ENCODE data around the gene AQP6. TPM values are rescaled to one million over a fixed set of nuclear protein-coding genes. Genes with fewer than 3 reads are reported as not detected.

Gene AQP6
- total RNA-seq, 6 donors from 2014 or later = 0.06 to 0.39 (median 0.24) TPM; not detected in 2

DNA sequence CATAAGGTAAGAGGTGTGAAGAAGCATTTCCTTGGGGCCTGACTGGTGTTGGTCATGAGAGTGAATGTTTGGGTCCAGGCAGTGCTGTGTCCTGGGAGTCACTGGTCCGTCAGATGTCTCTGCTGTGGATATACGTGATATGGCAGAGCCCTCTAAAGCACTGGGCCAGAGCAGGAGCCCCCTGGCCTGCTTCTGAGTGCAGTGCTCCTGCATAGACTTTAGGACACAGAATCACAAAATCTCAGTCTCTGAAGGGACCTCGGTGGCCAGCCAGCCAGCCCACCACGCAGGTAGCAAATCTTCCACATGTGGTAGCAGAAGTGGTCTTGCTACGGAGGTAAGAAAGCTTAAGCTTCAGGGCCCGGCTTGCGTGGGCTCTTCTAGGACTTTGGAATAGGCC is 40.7 kb upstream of the AQP6 start:
- H3K36me3 ChIP-seq = no peaks in the 10 kb centered on the region
- WGBS, 2 donors = 79 to 88% methylated on average over 4 to 7 of the region's 7 CpGs
- H3K27ac ChIP-seq = no peak overlapping the region
- TF ChIP-seq, protein P1, sequence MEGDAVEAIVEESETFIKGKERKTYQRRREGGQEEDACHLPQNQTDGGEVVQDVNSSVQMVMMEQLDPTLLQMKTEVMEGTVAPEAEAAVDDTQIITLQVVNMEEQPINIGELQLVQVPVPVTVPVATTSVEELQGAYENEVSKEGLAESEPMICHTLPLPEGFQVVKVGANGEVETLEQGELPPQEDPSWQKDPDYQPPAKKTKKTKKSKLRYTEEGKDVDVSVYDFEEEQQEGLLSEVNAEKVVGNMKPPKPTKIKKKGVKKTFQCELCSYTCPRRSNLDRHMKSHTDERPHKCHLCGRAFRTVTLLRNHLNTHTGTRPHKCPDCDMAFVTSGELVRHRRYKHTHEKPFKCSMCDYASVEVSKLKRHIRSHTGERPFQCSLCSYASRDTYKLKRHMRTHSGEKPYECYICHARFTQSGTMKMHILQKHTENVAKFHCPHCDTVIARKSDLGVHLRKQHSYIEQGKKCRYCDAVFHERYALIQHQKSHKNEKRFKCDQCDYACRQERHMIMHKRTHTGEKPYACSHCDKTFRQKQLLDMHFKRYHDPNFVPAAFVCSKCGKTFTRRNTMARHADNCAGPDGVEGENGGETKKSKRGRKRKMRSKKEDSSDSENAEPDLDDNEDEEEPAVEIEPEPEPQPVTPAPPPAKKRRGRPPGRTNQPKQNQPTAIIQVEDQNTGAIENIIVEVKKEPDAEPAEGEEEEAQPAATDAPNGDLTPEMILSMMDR (IDR thresholded peaks at IDR 0.05) = no peak
- no peak for TF ChIP-seq POLR2A (IDR thresholded peaks at IDR 0.05)
- H3K9me3 ChIP-seq = no peaks in the 10 kb centered on the region
- ATAC-seq (ENCODE audit: low FRiP score in 2 of 2) = peak in 1 of 2 donors; percentile 60
- no peak overlapping the region for H3K4me3 ChIP-seq
- H3K4me1 ChIP-seq = no peaks in the 10 kb centered on the region
- H3K27me3 ChIP-seq = no peaks in the 10 kb centered on the region
- DNase-seq = peak in 1 of 2 donors; percentile 16

- Histone ChIP-seq H3K27ac (no peak overlapping the region), H3K27me3 (no peaks in the 10 kb centered on the region), H3K36me3 (no peaks in the 10 kb centered on the region), H3K4me3 (no peak overlapping the region), H3K4me1 (no peaks in the 10 kb centered on the region), H3K9me3 (no peaks in the 10 kb centered on the region)
- 75 to 77% methylated on average over 8 of the region's 8 CpGs for WGBS, 2 donors
- ATAC-seq (ENCODE audit: low FRiP score in 2 of 2) (no peak), DNase-seq (peak in 1 of 2 donors; percentile 9)
- no peak for TF ChIP-seq POLR2AphosphoS5 (IDR thresholded peaks at IDR 0.05)
- TF ChIP-seq POLR2A (IDR thresholded peaks at IDR 0.05) = no peak
- TF ChIP-seq, protein P1 (IDR thresholded peaks at IDR 0.05) = no peak
These were observed 40.1 kb upstream of the AQP6 start for GRCh38 chr12:49932533-49933130.

GRCh38 chr12:49933796-49934195 is 39.0 kb upstream of the AQP6 start:
- Histone ChIP-seq H3K9me3 (no peaks in the 10 kb centered on the region), H3K4me1 (no peaks in the 10 kb centered on the region), H3K36me3 (no peaks in the 10 kb centered on the region), H3K27me3 (no peaks in the 10 kb centered on the region), H3K4me3 (no peak overlapping the region), H3K27ac (no peak overlapping the region)
- DNase-seq (no peak), ATAC-seq (ENCODE audit: low FRiP score in 2 of 2) (no peak)
- TF ChIP-seq POLR2A (IDR thresholded peaks at IDR 0.05) = no peak
- TF ChIP-seq, protein P1 (IDR thresholded peaks at IDR 0.05) = no peak
- TF ChIP-seq EP300 (IDR thresholded peaks at IDR 0.05) = no peak
- TF ChIP-seq POLR2AphosphoS5 (IDR thresholded peaks at IDR 0.05) = no peak
- WGBS, 2 donors = 77 to 89% methylated on average over 5 of the region's 5 CpGs

GRCh38 chr12:49934505-49934904 is 38.2 kb upstream of the AQP6 start:
- Histone ChIP-seq H3K27me3 (no peaks in the 10 kb centered on the region), H3K36me3 (no peaks in the 10 kb centered on the region), H3K4me1 (peaks cover 0 to 1% (median 0%) of the 10 kb centered on the region in 4 donors), H3K4me3 (no peak overlapping the region), H3K9me3 (no peaks in the 10 kb centered on the region), H3K27ac (no peak overlapping the region)
- TF ChIP-seq EP300 (IDR thresholded peaks at IDR 0.05) (no peak), POLR2A (IDR thresholded peaks at IDR 0.05) (no peak), POLR2AphosphoS5 (IDR thresholded peaks at IDR 0.05) (no peak)
- TF ChIP-seq, protein P1 (IDR thresholded peaks at IDR 0.05) = no peak
- no peak for DNase-seq
- no peak for ATAC-seq (ENCODE audit: low FRiP score in 2 of 2)
- 81 to 88% methylated on average over 3 of the region's 3 CpGs for WGBS, 2 donors

GRCh38 chr12:49936925-49937324 is 35.8 kb upstream of the AQP6 start:
- Histone ChIP-seq H3K27me3 (no peaks in the 10 kb centered on the region), H3K9me3 (no peaks in the 10 kb centered on the region), H3K4me1 (peaks cover 0 to 4% (median 0%) of the 10 kb centered on the region in 4 donors), H3K4me3 (no peak overlapping the region), H3K27ac (no peak overlapping the region), H3K36me3 (no peaks in the 10 kb centered on the region)
- TF ChIP-seq, protein P1 (IDR thresholded peaks at IDR 0.05) = no peak
- TF ChIP-seq EP300 (IDR thresholded peaks at IDR 0.05) = no peak
- TF ChIP-seq POLR2AphosphoS5 (IDR thresholded peaks at IDR 0.05) = no peak
- no peak for TF ChIP-seq POLR2A (IDR thresholded peaks at IDR 0.05)
- 78 to 89% methylated on average over 3 of the region's 3 CpGs for WGBS, 2 donors
- no peak for DNase-seq
- ATAC-seq (ENCODE audit: low FRiP score in 2 of 2) = no peak
